OCI-LY3 (cell line): Measurements from ENCODE around the gene GID8.
"Not testable (repeated sequence)": the region's sequence is repeated elsewhere in the genome, so short reads cannot be mapped to it uniquely, and the experiment has no call there.

Experiments
- H2AFZ ChIP-seq: fragments of 200-600, 300-600 bp; shearing (Covaris generic); 2 replicates; pipeline ENCODE4 v1.6.0; 2014; ENCODE audit warnings: antibody characterized with exemption, low read depth, low read length
- H3K27ac ChIP-seq: fragments of 200-600, 300-600 bp; sonication (generic); 2 replicates; pipeline ENCODE4 v1.5.1; 2014; ENCODE audit warnings: mild to moderate bottlenecking, low read length, moderate library complexity, mixed read lengths
- H3K27me3 ChIP-seq: fragments of 200-600, 300-600 bp; sonication (generic); 2 replicates; pipeline ENCODE4 v1.6.1; 2014; ENCODE audit warnings: low read depth, low read length, mixed read lengths
- H3K36me3 ChIP-seq: fragments of 200-600, 300-600 bp; sonication (generic); replicated peaks from 2 replicates; pipeline ENCODE3; 2014; ENCODE audit warnings: low read depth, low read length, mixed read lengths
- H3K4me1 ChIP-seq: fragments of 300-600, 200-600 bp; sonication (generic); 2 replicates; pipeline ENCODE4 v1.6.1; 2014; ENCODE audit warnings: low read length, mixed read lengths
- H3K4me2 ChIP-seq: fragments of 200-600, 300-600 bp; sonication (generic); 2 replicates; pipeline ENCODE4 v1.6.1; 2014; ENCODE audit warnings: low read length, mixed read lengths
- H3K4me3 ChIP-seq: fragments of 300-600, 200-600 bp; sonication (generic); 2 replicates; pipeline ENCODE4 v1.5.1; 2014; ENCODE audit warnings: antibody characterized with exemption, mild to moderate bottlenecking, low read length, moderate library complexity
- H3K79me2 ChIP-seq: fragments of 300-600, 200-600 bp; shearing (Covaris generic); 2 replicates; pipeline ENCODE4 v1.6.1; 2014; ENCODE audit warnings: mild to moderate bottlenecking, low read length, mixed read lengths
- H3K9ac ChIP-seq: fragments of 300-600, 200-600 bp; shearing (Covaris generic); 2 replicates; pipeline ENCODE4 v1.6.0; 2014; ENCODE audit warnings: mild to moderate bottlenecking, low read length, moderate library complexity
- H3K9me3 ChIP-seq: fragments of 200-600, 300-600 bp; shearing (Covaris generic); 2 replicates; pipeline ENCODE4 v1.6.1; 2014; ENCODE audit warnings: low read length, mixed read lengths; ENCODE audit not compliant: insufficient read depth
- H4K20me1 ChIP-seq: fragments of 200-600, 300-600 bp; sonication (generic); 2 replicates; pipeline ENCODE4 v1.6.1; 2016; ENCODE audit warnings: low read length, mixed read lengths; ENCODE audit not compliant: insufficient read depth
- EZH2phosphoT487 ChIP-seq: fragments of 200-600 bp; shearing (Covaris generic); IDR thresholded peaks from 2 replicates; pipeline ENCODE4 v1.6.1; 2018; ENCODE audit warnings: antibody characterized with exemption, mixed run types, low read depth
- TF ChIP-seq, protein P1 (sequence below): fragments of 200-600, 300-600 bp; sonication (generic); IDR thresholded peaks from 2 replicates; pipeline ENCODE4 v1.5.1; 2014; ENCODE audit warnings: antibody characterized with exemption, low read length, low read depth

Gene GID8

DNA sequence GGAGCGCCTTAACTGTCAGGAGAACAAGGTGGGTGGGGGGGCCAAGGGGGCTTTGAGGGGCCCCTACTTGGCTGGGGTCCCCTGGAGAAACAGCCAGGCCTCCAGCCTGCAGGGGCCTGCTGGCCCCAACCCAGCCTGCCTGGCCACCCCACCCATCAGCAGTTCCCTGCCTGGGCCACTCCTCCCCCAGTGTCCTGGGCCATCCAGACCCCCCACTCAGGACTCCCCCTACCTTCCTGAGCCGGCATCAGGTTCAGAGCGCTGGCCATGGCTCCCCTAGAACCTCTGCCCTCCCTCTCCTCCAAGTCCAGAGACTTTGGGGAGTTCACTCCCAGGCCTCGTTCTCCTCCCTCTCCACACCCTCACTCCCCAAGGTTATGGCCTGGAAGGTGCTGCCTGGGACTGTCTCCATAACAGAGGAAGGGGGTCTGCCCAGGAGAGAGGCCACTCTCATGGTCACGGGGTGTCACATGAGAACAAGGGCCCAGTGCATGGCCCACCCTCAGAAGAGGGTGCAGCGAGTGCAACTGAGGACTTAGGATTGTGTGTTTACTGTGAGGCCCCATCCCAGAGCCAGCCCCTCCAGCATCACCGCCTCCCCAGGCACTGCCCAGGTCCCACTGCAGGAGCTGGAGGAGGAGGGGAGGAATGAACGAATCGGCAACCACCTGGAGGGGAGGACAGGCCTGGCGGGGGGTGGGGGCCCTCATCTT, 20.6 kb downstream of the GID8 start:
- Histone ChIP-seq H3K4me2 (no peak overlapping the region), H3K36me3 (peaks cover 48% of the 10 kb centered on the region), H3K79me2 (peaks cover 38% of the 10 kb centered on the region)

GRCh38 chr20:62959101-62959971, 21.4 kb downstream of the GID8 start:
- no peak for TF ChIP-seq EZH2phosphoT487
- TF ChIP-seq, protein P1, sequence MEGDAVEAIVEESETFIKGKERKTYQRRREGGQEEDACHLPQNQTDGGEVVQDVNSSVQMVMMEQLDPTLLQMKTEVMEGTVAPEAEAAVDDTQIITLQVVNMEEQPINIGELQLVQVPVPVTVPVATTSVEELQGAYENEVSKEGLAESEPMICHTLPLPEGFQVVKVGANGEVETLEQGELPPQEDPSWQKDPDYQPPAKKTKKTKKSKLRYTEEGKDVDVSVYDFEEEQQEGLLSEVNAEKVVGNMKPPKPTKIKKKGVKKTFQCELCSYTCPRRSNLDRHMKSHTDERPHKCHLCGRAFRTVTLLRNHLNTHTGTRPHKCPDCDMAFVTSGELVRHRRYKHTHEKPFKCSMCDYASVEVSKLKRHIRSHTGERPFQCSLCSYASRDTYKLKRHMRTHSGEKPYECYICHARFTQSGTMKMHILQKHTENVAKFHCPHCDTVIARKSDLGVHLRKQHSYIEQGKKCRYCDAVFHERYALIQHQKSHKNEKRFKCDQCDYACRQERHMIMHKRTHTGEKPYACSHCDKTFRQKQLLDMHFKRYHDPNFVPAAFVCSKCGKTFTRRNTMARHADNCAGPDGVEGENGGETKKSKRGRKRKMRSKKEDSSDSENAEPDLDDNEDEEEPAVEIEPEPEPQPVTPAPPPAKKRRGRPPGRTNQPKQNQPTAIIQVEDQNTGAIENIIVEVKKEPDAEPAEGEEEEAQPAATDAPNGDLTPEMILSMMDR = no peak
- no peak overlapping the region for H3K4me3 ChIP-seq
- no peaks in the 10 kb centered on the region for H3K27me3 ChIP-seq
- no peaks in the 10 kb centered on the region for H3K9me3 ChIP-seq
- H4K20me1 ChIP-seq = peaks cover 34% of the 10 kb centered on the region
- no peak overlapping the region for H3K9ac ChIP-seq
- peaks cover 53% of the 10 kb centered on the region for H3K36me3 ChIP-seq
- H2AFZ ChIP-seq = no peak overlapping the region
- H3K27ac ChIP-seq = no peak overlapping the region
- H3K79me2 ChIP-seq = peaks cover 30% of the 10 kb centered on the region
- no peak overlapping the region for H3K4me2 ChIP-seq
- peaks cover 8% of the 10 kb centered on the region for H3K4me1 ChIP-seq

More for the DNA sequence above, 20.6 kb downstream of the GID8 start:
- peaks cover 34% of the 10 kb centered on the region for H4K20me1 ChIP-seq
- no peak overlapping the region for H2AFZ ChIP-seq
- no peaks in the 10 kb centered on the region for H3K27me3 ChIP-seq
- H3K4me1 ChIP-seq = peaks cover 10% of the 10 kb centered on the region
- no peaks in the 10 kb centered on the region for H3K9me3 ChIP-seq
- TF ChIP-seq, protein P1 = no peak
- no peak for TF ChIP-seq EZH2phosphoT487
- no peak overlapping the region for H3K4me3 ChIP-seq
- H3K9ac ChIP-seq = no peak overlapping the region
- no peak overlapping the region for H3K27ac ChIP-seq

DNA sequence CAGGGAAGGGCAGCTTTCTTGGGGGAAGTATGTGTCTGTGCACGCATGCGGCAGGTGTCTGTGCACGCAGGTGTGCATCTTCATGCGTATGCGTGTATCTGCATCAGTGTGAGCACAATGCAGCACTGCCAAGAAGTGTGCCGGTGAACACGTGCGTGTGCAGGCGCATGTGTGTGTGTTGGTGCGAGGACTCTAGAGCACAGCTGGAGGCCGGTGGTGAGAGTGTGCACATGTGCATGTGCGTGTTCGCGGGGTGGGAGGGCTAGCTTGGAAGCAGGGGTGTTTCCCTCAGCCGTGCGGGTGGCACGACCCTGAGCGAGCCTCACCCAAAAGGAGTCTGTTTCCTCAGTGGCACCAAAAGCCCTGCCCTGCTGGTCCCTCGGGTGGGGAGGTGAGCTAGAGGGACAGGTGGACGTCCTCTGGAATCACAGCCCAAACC, 22.1 kb downstream of the GID8 start:
- Histone ChIP-seq H3K27ac (no peak overlapping the region), H3K9me3 (no peaks in the 10 kb centered on the region), H3K4me1 (peaks cover under 1% of the 10 kb centered on the region; the same call in 1 of the 2 replicates), H3K27me3 (no peaks in the 10 kb centered on the region), H4K20me1 (peaks cover 27% of the 10 kb centered on the region), H2AFZ (no peak overlapping the region), H3K9ac (no peak overlapping the region), H3K4me3 (no peak overlapping the region), H3K36me3 (peaks cover 60% of the 10 kb centered on the region), H3K4me2 (no peak overlapping the region), H3K79me2 (peaks cover 23% of the 10 kb centered on the region)
- no peak for TF ChIP-seq EZH2phosphoT487
- TF ChIP-seq, protein P1 = no peak

- H2AFZ ChIP-seq, H3K4me2 ChIP-seq, H3K4me3 ChIP-seq, H3K27me3 ChIP-seq, H3K9me3 ChIP-seq, H3K27ac ChIP-seq, H3K4me1 ChIP-seq, H3K9ac ChIP-seq: not testable (repeated sequence)
- peaks cover 17% of the 10 kb centered on the region for H3K79me2 ChIP-seq
- peaks cover 58% of the 10 kb centered on the region for H3K36me3 ChIP-seq
- peaks cover 23% of the 10 kb centered on the region for H4K20me1 ChIP-seq
These were observed 22.7 kb downstream of the GID8 start for GRCh38 chr20:62960446-62961309.
